ENCODE data around the gene XYLT1. TPM values are rescaled to one million over a fixed set of nuclear protein-coding genes. Genes with fewer than 3 reads are reported as not detected.

XYLT1 gene
- total and polyA plus RNA-seq, 8 donors: 6.0 to 8.4 (median 7.3) TPM

GRCh38 chr16:17395849-17396480 is 74.8 kb downstream of the XYLT1 start:
- Histone ChIP-seq H3K4me1 (peaks cover 21 to 28% of the 10 kb centered on the region in 2 donors), H3K27me3 (no peaks in the 10 kb centered on the region), H3K9me3 (no peaks in the 10 kb centered on the region), H3K27ac (peak overlapping the region in 1 of 2 donors; percentile 52), H3K4me3 (no peak overlapping the region), H3K36me3 (no peaks in the 10 kb centered on the region)
- intact Hi-C loops (cut with DNase I): no loop called here
- DNase-seq (peak in 1 of 4 donors; percentile 68), ATAC-seq (peak; percentile 4)
- no peak for TF ChIP-seq CTCF (IDR thresholded peaks at IDR 0.05)

GRCh38 chr16:17392857-17393692 is 77.7 kb downstream of the XYLT1 start:
- no peaks in the 10 kb centered on the region for H3K36me3 ChIP-seq
- no peak overlapping the region for H3K4me3 ChIP-seq
- intact Hi-C loops (cut with DNase I): no loop called here
- H3K27me3 ChIP-seq: no peaks in the 10 kb centered on the region
- H3K4me1 ChIP-seq: peaks cover 20 to 25% of the 10 kb centered on the region in 2 donors
- no peaks in the 10 kb centered on the region for H3K9me3 ChIP-seq
- no peak for TF ChIP-seq CTCF (IDR thresholded peaks at IDR 0.05)
- no peak for DNase-seq
- H3K27ac ChIP-seq: no peak overlapping the region
- no peak for ATAC-seq

- TF ChIP-seq CTCF (IDR thresholded peaks at IDR 0.05): no peak
- DNase-seq (no peak), ATAC-seq (no peak)
- H3K4me3 ChIP-seq: no peak overlapping the region
- peaks cover 14 to 17% of the 10 kb centered on the region in 2 donors for H3K4me1 ChIP-seq
- no peaks in the 10 kb centered on the region for H3K36me3 ChIP-seq
- H3K9me3 ChIP-seq: no peaks in the 10 kb centered on the region
- no peaks in the 10 kb centered on the region for H3K27me3 ChIP-seq
- no peak overlapping the region for H3K27ac ChIP-seq
- intact Hi-C loops (cut with DNase I): no loop called here
Measured at GRCh38 chr16:17392127-17392856, 78.5 kb downstream of the XYLT1 start.

- Histone ChIP-seq H3K4me3 (no peak overlapping the region), H3K27ac (no peak overlapping the region), H3K9me3 (no peaks in the 10 kb centered on the region), H3K4me1 (peaks cover 8 to 12% of the 10 kb centered on the region in 2 donors), H3K27me3 (no peaks in the 10 kb centered on the region), H3K36me3 (no peaks in the 10 kb centered on the region)
- no peak for TF ChIP-seq CTCF (IDR thresholded peaks at IDR 0.05)
- ATAC-seq (no peak), DNase-seq (no peak)
- intact Hi-C loops (cut with DNase I): no loop called here
Measured at GRCh38 chr16:17391715-17392114, 79.0 kb downstream of the XYLT1 start.

GRCh38 chr16:17389384-17389783 is 81.4 kb downstream of the XYLT1 start:
- Histone ChIP-seq H3K36me3 (no peaks in the 10 kb centered on the region), H3K27ac (no peak overlapping the region), H3K9me3 (no peaks in the 10 kb centered on the region), H3K27me3 (no peaks in the 10 kb centered on the region), H3K4me1 (peaks cover 0 to 2% of the 10 kb centered on the region in 2 donors), H3K4me3 (no peak overlapping the region)
- intact Hi-C loops (cut with DNase I): no loop called here
- no peak for TF ChIP-seq CTCF (IDR thresholded peaks at IDR 0.05)
- DNase-seq: no peak
- ATAC-seq: no peak
